ENCODE measurements around the gene CRIM1. TPM values are rescaled to one million over a fixed set of nuclear protein-coding genes. Genes with fewer than 3 reads are reported as not detected.

The CRIM1 gene
- total RNA-seq, 1 experiment from 2014 or later: 24.1 TPM

DNA sequence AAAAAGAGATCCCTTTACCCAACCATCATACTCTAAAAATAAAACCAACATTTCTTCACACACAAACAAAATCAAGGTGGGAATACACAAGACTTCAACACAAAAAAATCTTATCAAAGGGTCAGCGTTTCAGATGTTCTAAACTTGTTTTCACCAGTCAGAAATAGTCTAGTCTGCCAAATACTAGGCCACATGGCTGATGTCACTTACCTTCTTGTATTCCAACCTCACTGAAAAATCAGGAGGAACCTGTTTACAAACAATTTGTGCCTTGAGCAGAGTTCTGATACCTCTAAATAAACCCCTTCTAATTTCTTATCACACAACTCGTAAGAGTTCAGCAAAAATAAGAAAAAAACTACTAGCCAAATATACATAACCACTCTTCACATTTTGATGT is 222.3 kb downstream of the CRIM1 start (continued):
- TF ChIP-seq ZNF671 (CRISPR knock-in tag; IDR thresholded peaks at IDR 0.05): no peak

DNA sequence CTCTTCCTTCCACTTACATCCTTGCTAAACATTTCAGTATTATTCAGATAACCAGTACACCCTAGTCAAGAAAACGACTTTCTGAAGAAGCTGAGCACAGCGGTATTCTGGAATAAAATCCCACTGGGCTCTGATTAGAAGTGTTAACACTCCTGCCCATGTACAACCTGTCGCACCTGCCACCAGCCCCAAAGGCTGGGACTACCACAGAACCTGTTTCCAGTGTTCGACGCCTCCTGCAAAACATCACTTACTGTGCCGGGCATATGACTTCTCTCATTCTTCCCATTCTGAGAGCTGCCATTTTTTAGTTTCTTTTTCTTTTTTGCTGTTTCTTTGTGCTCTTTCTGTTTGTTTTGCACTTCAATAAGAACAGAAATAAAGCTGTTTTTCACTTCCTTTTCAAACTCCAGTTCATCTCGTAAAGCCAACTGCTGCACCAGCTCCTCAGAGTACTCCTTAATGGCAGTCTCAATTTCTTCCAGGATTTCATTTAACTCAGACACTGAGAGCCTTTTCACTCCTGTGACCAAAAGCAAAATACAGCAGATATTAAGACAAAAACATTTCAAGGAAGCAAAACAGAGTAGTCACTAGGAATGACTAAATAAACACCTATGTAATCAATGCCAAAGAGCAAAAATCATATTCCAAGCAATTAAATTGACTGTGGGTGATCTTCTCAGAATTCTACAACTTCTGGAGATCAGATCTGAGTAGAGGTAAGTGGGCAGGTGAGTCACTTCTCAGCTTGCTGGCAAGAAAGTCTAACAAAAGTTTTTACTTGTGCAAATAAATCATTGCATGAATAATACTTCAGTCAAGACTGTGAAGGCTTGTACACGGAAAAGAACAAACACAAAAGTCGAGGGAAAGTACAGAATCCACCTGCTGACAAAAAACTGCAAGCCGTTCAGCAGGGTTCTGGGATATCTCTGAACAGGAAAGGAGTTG is 223.0 kb downstream of the CRIM1 start:
- Mint-ChIP-seq H3K27ac (no peak overlapping the region), H3K9me3 (no peaks in the 10 kb centered on the region), H3K4me3 (no peak overlapping the region), H3K36me3 (peaks cover 60% of the 10 kb centered on the region), H3K27me3 (ENCODE audit: low read depth) (no peaks in the 10 kb centered on the region), H3K4me1 (no peaks in the 10 kb centered on the region)
- ChIA-PET CTCF (no interaction called here), POLR2A (no interaction called here)
- TF ChIP-seq, protein P1, sequence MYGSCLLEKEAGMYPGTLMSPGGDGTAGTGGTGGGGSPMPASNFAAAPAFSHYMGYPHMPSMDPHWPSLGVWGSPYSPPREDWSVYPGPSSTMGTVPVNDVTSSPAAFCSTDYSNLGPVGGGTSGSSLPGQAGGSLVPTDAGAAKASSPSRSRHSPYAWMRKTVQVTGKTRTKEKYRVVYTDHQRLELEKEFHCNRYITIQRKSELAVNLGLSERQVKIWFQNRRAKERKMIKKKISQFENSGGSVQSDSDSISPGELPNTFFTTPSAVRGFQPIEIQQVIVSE (CRISPR knock-in tag; IDR thresholded peaks at IDR 0.05; ENCODE audit: borderline replicate concordance): no peak
- TF ChIP-seq NFYB (CRISPR knock-in tag; conservative IDR thresholded peaks at IDR 0.05; ENCODE audit: low read depth): no peak
- TF ChIP-seq SOX15 (CRISPR knock-in tag; IDR thresholded peaks at IDR 0.05): no peak
- no peak for TF ChIP-seq SMAD3 (CRISPR knock-in tag; IDR thresholded peaks at IDR 0.05; ENCODE audit: borderline replicate concordance)
- no peak for TF ChIP-seq ZNF232 (CRISPR knock-in tag; IDR thresholded peaks at IDR 0.05)
- TF ChIP-seq ATF1 (CRISPR knock-in tag; IDR thresholded peaks at IDR 0.05): no peak
- TF ChIP-seq CBFB (CRISPR knock-in tag; IDR thresholded peaks at IDR 0.05; ENCODE audit: low read depth): no peak
- TF ChIP-seq, protein P2, sequence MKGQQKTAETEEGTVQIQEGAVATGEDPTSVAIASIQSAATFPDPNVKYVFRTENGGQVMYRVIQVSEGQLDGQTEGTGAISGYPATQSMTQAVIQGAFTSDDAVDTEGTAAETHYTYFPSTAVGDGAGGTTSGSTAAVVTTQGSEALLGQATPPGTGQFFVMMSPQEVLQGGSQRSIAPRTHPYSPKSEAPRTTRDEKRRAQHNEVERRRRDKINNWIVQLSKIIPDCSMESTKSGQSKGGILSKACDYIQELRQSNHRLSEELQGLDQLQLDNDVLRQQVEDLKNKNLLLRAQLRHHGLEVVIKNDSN (CRISPR knock-in tag; IDR thresholded peaks at IDR 0.05): no peak
- TF ChIP-seq GABPB1 (CRISPR knock-in tag; IDR thresholded peaks at IDR 0.05): no peak
- TF ChIP-seq, protein P3, sequence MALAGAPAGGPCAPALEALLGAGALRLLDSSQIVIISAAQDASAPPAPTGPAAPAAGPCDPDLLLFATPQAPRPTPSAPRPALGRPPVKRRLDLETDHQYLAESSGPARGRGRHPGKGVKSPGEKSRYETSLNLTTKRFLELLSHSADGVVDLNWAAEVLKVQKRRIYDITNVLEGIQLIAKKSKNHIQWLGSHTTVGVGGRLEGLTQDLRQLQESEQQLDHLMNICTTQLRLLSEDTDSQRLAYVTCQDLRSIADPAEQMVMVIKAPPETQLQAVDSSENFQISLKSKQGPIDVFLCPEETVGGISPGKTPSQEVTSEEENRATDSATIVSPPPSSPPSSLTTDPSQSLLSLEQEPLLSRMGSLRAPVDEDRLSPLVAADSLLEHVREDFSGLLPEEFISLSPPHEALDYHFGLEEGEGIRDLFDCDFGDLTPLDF (CRISPR knock-in tag; IDR thresholded peaks at IDR 0.05): no peak
- no peak for TF ChIP-seq TP53 (CRISPR knock-in tag; IDR thresholded peaks at IDR 0.05)
- TF ChIP-seq ESRRA (CRISPR knock-in tag; IDR thresholded peaks at IDR 0.05; ENCODE audit: borderline replicate concordance): no peak
- TF ChIP-seq TEAD1 (CRISPR knock-in tag; IDR thresholded peaks at IDR 0.05): no peak
- TF ChIP-seq ZNF416 (CRISPR knock-in tag; IDR thresholded peaks at IDR 0.05): no peak
- no peak for TF ChIP-seq ETV6 (CRISPR knock-in tag; IDR thresholded peaks at IDR 0.05)
- TF ChIP-seq, protein P4, sequence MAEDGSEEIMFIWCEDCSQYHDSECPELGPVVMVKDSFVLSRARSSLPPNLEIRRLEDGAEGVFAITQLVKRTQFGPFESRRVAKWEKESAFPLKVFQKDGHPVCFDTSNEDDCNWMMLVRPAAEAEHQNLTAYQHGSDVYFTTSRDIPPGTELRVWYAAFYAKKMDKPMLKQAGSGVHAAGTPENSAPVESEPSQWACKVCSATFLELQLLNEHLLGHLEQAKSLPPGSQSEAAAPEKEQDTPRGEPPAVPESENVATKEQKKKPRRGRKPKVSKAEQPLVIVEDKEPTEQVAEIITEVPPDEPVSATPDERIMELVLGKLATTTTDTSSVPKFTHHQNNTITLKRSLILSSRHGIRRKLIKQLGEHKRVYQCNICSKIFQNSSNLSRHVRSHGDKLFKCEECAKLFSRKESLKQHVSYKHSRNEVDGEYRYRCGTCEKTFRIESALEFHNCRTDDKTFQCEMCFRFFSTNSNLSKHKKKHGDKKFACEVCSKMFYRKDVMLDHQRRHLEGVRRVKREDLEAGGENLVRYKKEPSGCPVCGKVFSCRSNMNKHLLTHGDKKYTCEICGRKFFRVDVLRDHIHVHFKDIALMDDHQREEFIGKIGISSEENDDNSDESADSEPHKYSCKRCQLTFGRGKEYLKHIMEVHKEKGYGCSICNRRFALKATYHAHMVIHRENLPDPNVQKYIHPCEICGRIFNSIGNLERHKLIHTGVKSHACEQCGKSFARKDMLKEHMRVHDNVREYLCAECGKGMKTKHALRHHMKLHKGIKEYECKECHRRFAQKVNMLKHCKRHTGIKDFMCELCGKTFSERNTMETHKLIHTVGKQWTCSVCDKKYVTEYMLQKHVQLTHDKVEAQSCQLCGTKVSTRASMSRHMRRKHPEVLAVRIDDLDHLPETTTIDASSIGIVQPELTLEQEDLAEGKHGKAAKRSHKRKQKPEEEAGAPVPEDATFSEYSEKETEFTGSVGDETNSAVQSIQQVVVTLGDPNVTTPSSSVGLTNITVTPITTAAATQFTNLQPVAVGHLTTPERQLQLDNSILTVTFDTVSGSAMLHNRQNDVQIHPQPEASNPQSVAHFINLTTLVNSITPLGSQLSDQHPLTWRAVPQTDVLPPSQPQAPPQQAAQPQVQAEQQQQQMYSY (CRISPR knock-in tag; IDR thresholded peaks at IDR 0.05): no peak
- no peak for TF ChIP-seq ZNF423 (CRISPR knock-in tag; IDR thresholded peaks at IDR 0.05)
- DNase-seq (ENCODE audit: low spot score) (no peak), ATAC-seq (no peak)

DNA sequence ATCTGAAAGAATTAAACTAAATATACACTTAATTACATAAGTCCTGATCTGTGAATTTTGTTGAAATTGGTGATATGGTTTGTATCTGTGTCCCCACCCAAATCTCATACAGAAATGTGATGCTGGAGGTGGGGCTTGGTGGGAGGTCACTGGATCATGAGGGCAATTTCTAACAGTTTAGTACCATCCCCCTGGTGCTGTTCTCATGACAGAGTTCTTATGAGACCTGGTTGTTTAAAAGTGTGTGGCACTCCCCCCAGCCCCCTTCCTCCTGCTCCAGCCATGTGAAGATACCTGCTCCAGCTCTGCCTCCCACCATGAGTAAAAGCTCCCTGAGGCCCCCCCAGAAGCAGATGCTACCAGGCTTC is 223.7 kb downstream of the CRIM1 start:
- Mint-ChIP-seq H3K27me3 (ENCODE audit: low read depth) (no peaks in the 10 kb centered on the region), H3K9me3 (no peaks in the 10 kb centered on the region), H3K4me3 (no peak overlapping the region), H3K27ac (no peak overlapping the region), H3K36me3 (peaks cover 67% of the 10 kb centered on the region), H3K4me1 (no peaks in the 10 kb centered on the region)
- ATAC-seq (no peak), DNase-seq (ENCODE audit: low spot score) (no peak)
- POLR2A ChIA-PET: no interaction called here
- CTCF ChIA-PET: no interaction called here
- TF ChIP-seq SMAD3 (CRISPR knock-in tag; IDR thresholded peaks at IDR 0.05; ENCODE audit: borderline replicate concordance): no peak
- TF ChIP-seq NFE2L1 (CRISPR knock-in tag; IDR thresholded peaks at IDR 0.05): no peak
- TF ChIP-seq, protein P5, sequence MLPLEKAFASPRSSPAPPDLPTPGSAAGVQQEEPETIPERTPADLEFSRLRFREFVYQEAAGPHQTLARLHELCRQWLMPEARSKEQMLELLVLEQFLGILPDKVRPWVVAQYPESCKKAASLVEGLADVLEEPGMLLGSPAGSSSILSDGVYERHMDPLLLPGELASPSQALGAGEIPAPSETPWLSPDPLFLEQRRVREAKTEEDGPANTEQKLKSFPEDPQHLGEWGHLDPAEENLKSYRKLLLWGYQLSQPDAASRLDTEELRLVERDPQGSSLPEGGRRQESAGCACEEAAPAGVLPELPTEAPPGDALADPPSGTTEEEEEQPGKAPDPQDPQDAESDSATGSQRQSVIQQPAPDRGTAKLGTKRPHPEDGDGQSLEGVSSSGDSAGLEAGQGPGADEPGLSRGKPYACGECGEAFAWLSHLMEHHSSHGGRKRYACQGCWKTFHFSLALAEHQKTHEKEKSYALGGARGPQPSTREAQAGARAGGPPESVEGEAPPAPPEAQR (CRISPR knock-in tag; IDR thresholded peaks at IDR 0.05): no peak
- TF ChIP-seq MYBL2 (CRISPR knock-in tag; IDR thresholded peaks at IDR 0.05): no peak
- TF ChIP-seq, protein P6, sequence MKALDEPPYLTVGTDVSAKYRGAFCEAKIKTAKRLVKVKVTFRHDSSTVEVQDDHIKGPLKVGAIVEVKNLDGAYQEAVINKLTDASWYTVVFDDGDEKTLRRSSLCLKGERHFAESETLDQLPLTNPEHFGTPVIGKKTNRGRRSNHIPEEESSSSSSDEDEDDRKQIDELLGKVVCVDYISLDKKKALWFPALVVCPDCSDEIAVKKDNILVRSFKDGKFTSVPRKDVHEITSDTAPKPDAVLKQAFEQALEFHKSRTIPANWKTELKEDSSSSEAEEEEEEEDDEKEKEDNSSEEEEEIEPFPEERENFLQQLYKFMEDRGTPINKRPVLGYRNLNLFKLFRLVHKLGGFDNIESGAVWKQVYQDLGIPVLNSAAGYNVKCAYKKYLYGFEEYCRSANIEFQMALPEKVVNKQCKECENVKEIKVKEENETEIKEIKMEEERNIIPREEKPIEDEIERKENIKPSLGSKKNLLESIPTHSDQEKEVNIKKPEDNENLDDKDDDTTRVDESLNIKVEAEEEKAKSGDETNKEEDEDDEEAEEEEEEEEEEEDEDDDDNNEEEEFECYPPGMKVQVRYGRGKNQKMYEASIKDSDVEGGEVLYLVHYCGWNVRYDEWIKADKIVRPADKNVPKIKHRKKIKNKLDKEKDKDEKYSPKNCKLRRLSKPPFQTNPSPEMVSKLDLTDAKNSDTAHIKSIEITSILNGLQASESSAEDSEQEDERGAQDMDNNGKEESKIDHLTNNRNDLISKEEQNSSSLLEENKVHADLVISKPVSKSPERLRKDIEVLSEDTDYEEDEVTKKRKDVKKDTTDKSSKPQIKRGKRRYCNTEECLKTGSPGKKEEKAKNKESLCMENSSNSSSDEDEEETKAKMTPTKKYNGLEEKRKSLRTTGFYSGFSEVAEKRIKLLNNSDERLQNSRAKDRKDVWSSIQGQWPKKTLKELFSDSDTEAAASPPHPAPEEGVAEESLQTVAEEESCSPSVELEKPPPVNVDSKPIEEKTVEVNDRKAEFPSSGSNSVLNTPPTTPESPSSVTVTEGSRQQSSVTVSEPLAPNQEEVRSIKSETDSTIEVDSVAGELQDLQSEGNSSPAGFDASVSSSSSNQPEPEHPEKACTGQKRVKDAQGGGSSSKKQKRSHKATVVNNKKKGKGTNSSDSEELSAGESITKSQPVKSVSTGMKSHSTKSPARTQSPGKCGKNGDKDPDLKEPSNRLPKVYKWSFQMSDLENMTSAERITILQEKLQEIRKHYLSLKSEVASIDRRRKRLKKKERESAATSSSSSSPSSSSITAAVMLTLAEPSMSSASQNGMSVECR (CRISPR knock-in tag; IDR thresholded peaks at IDR 0.05; ENCODE audit: borderline replicate concordance): no peak
